IPS-18c (cell line): ENCODE measurements around the gene TAF3.

Experiments used
- H3K4me3 ChIP-seq: 2 replicates; pipeline ENCODE4 v1.7.0; 2013; ENCODE audit warnings: low read depth, mild to moderate bottlenecking, low read length, moderate library complexity; ENCODE audit not compliant: insufficient read depth
- H3K9me3 ChIP-seq: one replicate; pipeline ENCODE4 v1.6.1; 2013; ENCODE audit warnings: mild to moderate bottlenecking, low read length, moderate library complexity; ENCODE audit not compliant: control insufficient read depth, insufficient read depth

TAF3 gene

GRCh38 chr10:7853890-7854289 is 35.6 kb downstream of the TAF3 start:
- no peak overlapping the region for H3K4me3 ChIP-seq
- no peaks in the 10 kb centered on the region for H3K9me3 ChIP-seq

DNA sequence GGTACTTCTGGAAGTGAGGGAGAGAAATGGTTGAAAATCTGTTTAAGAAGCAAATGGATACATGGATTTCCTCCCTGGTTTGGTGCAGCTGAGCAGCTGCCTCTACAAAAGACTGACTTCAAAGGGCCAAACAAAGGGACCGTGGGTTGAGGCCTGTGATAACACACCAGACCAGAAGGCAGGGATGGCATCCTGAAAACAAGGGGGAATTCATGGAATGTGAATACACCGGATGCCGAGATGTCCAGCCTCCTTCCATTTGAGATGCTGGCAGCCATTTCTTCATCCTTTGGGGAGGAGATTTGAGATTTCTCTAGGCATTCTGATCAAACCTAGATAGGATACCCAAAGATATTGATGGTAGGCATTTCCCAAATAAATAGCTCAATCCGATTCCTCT is 36.9 kb downstream of the TAF3 start:
- no peaks in the 10 kb centered on the region for H3K9me3 ChIP-seq
- no peak overlapping the region for H3K4me3 ChIP-seq

DNA sequence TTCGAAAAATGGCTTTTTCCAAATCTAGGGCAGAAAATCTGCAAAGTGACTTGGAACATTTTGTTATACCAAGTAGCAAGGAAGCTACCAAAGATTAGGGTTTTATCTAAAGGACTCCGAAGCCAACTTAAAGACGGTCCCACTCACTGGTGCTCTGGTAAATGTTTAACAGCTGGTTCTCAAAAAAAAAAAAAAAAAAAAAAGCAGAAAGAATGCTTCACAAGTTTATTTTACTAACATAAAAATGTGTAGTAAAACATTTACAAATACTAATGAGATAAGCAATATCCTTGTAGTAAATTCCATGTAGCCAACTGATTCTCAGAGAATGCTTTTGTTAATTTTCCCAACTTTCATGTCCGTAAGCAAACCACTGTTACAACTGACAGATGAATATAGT is 38.4 kb downstream of the TAF3 start:
- Histone ChIP-seq H3K4me3 (no peak overlapping the region), H3K9me3 (peaks cover 2% of the 10 kb centered on the region)

- peaks cover 2% of the 10 kb centered on the region for H3K9me3 ChIP-seq
- H3K4me3 ChIP-seq = no peak overlapping the region
Observed at GRCh38 chr10:7857262-7857661, 39.0 kb downstream of the TAF3 start.

- peaks cover 7% of the 10 kb centered on the region for H3K9me3 ChIP-seq
Observed at GRCh38 chr10:7861509-7862120, 43.3 kb downstream of the TAF3 start.

DNA sequence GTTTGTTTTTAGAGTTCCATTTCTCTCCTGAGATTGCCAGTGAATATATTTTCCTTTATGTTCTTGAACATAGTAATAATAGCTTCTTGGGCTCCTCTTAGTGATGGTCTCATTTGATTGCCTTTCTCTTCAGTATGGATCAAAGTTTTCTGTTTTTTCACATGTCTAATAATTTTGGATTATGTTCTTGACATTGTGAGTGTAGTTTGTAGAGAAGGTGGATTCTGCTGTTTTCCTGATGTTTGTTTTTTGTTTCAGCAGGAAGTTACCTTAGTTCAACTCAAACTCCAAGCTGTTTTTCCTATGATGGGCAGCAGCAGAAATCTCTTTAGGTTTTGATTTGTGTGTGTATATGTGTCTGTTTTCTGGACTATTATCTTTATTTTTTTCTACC is 43.8 kb downstream of the TAF3 start:
- Histone ChIP-seq H3K4me3 (no peak overlapping the region), H3K9me3 (peaks cover 7% of the 10 kb centered on the region)

More at GRCh38 chr10:7861509-7862120, 43.3 kb downstream of the TAF3 start:
- H3K4me3 ChIP-seq = no peak overlapping the region

DNA sequence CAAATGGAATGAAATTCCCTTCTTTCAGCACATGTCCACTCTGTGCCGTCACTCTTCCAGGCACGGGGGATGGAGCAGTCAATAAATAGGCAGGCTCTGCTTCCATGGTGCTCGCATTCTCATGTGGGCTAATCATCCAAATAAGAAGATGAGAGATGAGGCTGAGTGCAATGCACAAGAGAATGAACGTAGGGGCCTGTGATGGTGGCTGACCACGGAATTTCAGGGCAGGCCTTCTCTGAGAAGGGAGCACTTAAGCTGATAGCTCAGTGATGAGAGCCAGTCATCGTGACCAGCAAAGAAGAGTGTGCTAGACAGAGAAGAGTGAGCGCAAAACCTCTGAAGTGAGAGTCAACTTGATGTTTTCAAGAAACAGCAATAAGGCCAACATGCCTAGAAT is 47.9 kb downstream of the TAF3 start:
- Histone ChIP-seq H3K9me3 (peaks cover 5% of the 10 kb centered on the region), H3K4me3 (no peak overlapping the region)

DNA sequence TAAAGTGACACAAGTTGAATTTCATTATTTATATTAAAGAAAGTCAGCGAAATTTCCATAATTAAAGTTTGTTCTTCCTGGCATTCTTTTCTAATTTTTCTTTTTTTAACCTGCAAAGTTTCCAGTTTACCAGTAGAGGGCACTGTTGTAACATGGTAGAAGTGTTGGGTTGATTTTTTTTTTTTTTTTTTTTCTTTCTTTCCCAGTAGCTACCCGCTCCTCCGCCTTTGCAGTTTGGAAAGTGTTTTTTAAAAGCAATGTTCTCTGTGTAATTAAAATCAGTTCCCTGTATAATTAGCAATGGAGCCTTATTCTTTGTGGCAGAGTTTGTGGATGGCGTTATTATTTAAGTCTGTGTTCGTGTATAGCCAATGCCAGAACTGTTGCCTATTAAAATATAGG is 53.7 kb downstream of the TAF3 start:
- Histone ChIP-seq H3K4me3 (no peak overlapping the region), H3K9me3 (no peaks in the 10 kb centered on the region)

DNA sequence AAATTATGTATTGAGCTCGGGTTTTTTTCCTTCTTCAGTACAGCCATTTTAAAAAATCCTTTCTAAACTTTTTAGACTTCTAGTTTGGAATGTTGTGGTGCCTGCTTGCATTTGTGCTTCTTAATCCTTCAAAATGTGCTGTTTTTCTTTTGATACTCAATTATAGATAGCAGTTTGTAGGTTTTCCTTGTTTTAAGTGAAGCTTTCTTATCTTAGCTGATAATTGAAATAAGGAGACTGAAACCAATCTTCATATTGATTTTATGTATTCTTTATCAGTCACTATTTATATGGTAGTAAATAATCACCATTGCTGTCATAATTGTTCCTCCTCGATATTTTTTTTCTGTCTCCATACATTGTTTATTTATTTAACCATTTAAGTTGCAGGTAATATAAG is 56.6 kb downstream of the TAF3 start:
- H3K9me3 ChIP-seq = no peaks in the 10 kb centered on the region
- no peak overlapping the region for H3K4me3 ChIP-seq

- Histone ChIP-seq H3K4me3 (no peak overlapping the region), H3K9me3 (no peaks in the 10 kb centered on the region)
Observed at GRCh38 chr10:7876541-7877127, 58.3 kb downstream of the TAF3 start.

DNA sequence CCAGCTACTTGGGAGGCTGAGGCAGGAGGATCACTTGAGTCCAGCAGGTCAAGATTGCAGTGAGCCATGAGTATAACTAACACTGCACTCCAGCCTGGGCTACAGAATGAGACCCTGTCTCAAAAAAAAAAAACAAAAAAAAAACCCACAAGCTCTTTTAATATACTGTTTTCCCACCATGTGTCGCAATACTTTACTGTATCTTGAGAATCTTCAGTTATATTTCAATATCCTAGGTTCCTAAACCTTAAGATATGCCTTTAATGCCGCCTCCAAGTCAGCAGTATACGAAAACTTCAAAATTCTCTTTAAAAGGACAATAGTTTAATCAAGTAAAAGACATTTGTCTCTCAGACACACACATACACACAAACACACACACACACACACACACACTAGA is 62.8 kb downstream of the TAF3 start:
- no peaks in the 10 kb centered on the region for H3K9me3 ChIP-seq
- no peak overlapping the region for H3K4me3 ChIP-seq

GRCh38 chr10:7886056-7886455 is 67.8 kb downstream of the TAF3 start:
- H3K4me3 ChIP-seq = no peak overlapping the region
- H3K9me3 ChIP-seq = no peaks in the 10 kb centered on the region

GRCh38 chr10:7887174-7887816 is 69.0 kb downstream of the TAF3 start:
- H3K9me3 ChIP-seq = no peaks in the 10 kb centered on the region

DNA sequence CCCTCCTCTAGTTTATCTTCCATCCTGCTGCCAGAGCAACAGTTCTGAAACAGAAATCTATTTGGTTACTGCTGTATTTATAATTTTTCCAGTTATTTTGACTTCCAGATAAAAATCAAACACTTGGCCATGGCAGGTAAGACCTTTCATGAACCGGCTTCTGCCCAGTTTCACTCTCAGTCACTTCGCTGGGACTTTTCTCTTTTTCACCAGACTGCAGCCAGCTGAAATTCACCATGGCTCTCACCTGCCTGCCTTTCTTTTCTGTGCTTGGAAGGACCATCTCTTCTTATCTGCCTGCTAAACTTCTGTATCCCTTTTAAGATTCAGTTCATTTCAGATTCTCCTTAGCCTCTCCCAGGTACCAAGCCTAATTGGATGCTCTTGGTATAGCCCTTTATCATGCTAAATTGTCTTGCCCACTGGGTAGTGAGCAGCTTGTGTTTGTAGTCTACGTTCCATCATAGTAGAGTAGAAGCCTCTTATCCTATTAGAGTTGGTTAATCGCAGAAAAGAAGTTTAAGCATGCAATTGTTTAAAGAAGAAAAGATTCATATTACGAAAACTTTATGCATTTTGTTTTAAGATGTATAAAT is 71.7 kb downstream of the TAF3 start:
- Histone ChIP-seq H3K4me3 (no peak overlapping the region), H3K9me3 (no peaks in the 10 kb centered on the region)

More at GRCh38 chr10:7887174-7887816, 69.0 kb downstream of the TAF3 start:
- H3K4me3 ChIP-seq = no peak overlapping the region

- no peaks in the 10 kb centered on the region for H3K9me3 ChIP-seq
- no peak overlapping the region for H3K4me3 ChIP-seq
Observed at GRCh38 chr10:7890781-7891180, 72.5 kb downstream of the TAF3 start.

- no peaks in the 10 kb centered on the region for H3K9me3 ChIP-seq
- H3K4me3 ChIP-seq = no peak overlapping the region
Observed at GRCh38 chr10:7891634-7892033, 73.3 kb downstream of the TAF3 start.

DNA sequence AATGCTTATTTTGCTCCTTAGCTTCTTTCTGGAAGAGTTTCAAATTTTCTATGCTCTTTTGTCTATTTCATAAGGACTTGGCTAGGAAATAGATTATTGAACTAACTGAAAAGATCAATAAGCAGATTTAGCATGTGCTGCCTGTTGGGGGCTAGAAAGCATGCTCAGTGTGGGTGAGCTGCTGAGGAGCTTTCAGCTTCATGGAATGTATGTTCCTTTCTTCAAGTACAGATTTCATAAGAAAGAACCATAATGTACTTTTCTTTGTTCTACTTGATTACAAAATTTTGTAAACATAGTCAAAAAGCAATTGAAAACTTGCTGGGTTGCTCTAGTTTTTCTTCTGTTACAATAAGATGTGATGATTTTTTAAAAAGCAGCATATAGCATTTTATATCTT is 73.8 kb downstream of the TAF3 start:
- Histone ChIP-seq H3K9me3 (no peaks in the 10 kb centered on the region), H3K4me3 (no peak overlapping the region)

DNA sequence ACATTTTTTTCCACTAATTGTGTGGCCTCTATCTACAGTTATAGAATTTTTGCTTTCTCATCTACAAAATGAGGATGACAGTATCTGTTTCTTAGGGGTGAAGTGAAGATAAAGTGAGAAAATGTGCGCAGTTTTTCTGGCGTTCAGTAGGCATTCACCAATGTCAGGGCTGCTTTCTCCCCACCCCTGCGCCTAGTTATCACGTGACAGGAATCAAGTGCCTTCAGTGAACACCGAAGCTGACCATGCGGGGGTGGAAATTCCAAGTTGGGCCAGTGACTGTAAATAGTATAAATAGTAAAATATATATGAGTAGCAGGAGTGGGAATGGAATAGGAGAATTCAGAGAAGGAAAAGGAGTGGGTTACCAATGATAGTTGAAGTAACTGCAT is 77.4 kb downstream of the TAF3 start:
- Histone ChIP-seq H3K4me3 (no peak overlapping the region), H3K9me3 (no peaks in the 10 kb centered on the region)
